NK-92 (cell line): ENCODE measurements around the gene SLC6A17.

Experiments
- DNase-seq: peaks from one replicate; lab custom pipeline; 2025; ENCODE audit not compliant: unreplicated experiment; lab: John Stamatoyannopoulos, UW

Gene SLC6A17

GRCh38 chr1:110218137-110218536 lies 67.8 kb downstream of the SLC6A17 start:
- no peak for DNase-seq

DNA sequence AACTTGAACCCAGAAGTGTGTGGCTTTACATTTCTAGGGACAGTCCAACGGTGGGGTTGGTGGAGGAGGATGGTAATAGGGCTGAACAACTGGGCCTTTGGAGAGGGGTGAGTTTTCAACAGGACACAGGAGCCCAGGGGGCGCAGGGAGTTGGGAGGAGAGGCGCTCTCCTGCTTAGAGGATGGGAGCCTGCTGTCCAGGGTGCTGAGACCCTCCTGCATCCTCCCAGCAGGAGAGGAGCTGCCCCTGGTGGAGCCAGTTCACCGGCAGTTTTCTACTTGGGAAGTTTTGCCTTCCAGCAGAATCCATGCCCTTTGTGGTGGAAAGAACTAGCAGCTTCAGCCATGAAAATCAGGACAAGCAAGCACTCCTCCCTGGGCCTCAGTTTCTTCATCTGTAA lies 68.4 kb downstream of the SLC6A17 start:
- DNase-seq = no peak

DNA sequence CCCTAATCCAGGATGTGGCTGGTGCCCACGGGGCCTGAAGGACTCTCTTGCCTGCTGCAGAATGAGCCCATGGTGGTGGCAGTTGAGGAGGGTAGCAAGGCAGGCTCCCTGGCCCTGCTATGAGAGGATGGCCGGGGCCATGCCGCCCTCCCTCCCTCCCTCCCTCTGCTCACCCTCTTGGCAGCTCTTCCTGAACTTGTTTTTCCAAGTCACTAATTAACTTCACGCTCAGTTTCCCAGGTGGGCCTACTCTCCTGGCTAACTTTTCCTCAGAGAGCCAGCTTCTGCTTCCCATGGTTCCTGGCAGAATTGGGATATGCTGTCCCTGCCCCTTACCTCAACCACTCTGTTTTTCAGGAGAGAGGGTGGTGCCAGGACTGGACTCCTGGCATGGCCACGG lies 70.0 kb downstream of the SLC6A17 start:
- no peak for DNase-seq

DNA sequence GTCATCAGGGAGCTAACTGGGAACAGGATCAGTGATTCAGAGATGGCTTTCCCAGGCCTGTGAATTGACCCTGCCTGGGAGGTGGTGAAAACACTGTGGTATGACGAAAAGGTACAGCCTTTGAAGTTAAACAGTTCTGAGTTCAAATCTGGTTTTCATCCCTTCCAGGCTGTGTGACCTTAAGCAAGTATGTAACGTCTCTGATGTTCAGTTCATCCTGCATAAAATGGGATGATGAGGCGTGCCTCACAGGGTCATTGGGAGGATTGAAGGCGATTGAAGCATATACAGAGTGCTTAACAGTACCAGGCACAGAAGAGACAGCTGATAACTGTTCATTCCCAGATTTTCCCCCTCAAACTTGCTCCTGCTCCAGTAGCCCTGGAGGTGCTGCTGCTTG lies 70.8 kb downstream of the SLC6A17 start:
- DNase-seq = no peak

GRCh38 chr1:110223127-110223526 lies 72.8 kb downstream of the SLC6A17 start:
- DNase-seq = no peak

- DNase-seq = no peak
These were observed 73.3 kb downstream of the SLC6A17 start for GRCh38 chr1:110223581-110223980.

GRCh38 chr1:110224240-110224995 lies 74.1 kb downstream of the SLC6A17 start:
- DNase-seq = no peak

GRCh38 chr1:110225212-110225611 lies 74.9 kb downstream of the SLC6A17 start:
- no peak for DNase-seq

GRCh38 chr1:110225756-110226404 lies 75.6 kb downstream of the SLC6A17 start:
- DNase-seq = no peak

GRCh38 chr1:110227774-110228173 lies 77.5 kb downstream of the SLC6A17 start:
- DNase-seq = no peak

DNA sequence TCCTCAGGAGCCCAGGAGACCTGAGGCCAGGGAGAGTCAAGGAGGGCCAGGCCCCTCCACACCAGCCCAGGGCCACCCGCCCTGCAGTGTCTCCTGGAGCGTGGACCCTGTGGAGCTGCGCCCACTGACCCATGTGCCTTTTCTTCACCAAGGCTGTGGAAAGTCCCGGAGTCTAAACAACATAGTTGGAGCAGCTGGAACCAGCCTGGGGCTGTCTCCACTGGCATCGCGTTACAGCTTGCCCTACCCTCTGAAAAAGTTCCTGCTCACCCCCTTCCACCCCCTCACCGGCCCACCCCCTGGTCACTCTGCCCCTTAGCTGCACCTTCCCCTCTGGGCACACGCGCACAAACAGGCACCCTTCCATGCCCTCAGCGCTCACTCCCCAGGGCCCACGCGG lies 78.1 kb downstream of the SLC6A17 start:
- DNase-seq = no peak

- DNase-seq = no peak
These were observed 78.6 kb downstream of the SLC6A17 start for GRCh38 chr1:110228869-110229268.

DNA sequence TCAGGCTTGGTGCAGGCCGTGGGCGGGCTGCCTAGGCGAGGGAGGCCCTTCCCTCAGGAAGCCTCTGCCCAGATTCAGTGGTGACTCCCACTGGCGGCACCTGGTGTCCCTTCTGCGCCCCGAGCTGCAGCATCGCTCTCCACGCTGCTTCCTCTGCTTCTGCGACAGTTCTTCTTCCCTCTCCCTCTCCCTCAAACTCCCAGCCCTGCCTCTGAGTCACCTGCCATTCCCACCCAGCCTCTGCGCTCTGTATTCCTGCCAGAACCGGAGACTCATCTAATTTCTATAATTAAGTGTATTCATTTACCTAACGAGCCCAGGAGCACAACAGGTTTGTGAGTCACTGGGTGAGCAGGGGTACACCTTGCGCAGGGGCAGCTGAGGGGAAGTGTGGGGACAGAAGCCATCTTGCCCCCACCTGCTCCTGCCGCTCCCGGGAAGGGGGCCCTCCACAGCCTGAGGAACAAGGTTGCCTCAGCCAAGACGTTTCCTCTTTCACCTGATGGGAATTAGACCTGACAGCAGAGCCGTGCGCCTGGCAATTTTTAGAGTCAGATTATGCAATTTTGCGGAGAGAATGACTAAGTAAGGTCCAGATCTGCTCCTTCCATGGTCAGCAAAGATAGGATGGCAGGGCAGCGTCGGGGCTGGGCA lies 79.2 kb downstream of the SLC6A17 start:
- DNase-seq = no peak

DNA sequence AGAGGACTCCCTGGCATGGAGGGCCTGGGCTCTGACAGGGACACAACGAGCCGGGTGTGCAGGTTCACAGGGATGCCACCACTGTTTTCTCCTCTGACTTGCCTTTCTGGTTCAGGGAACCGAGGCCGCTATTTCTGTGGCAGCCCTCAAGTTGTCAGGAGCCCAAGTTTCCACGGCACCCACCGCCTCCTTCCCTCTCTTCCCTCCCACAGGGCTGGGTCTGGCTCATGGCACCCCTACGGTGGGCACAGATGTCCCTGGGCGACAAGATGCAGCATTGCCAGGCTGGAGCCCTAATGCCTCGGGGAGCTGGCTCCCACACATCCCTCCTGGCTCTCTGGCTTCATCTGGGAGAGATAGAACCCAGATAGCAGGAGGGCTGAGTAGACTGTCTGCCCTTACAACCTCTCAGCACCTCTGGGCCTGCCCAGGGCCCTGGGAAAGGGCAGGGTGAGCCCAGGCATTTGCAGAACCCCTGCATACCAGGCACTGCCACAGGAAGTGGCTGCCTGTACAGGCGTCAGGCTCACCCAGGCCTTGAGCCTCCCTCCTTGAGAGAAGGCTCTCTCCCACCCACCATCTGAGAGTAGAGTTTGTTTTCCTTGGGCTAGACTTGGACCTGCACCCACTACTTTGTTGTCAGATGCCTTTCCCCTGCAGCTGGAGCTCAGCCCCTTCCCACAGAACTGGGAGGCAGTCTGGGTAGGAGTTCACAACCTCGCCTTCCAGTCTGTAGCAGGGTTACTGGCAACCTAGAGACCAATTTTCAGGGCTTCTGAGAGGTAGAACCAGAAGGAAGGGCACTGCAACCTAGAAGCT lies 80.3 kb downstream of the SLC6A17 start:
- no peak for DNase-seq

GRCh38 chr1:110233861-110234260 lies 83.6 kb downstream of the SLC6A17 start:
- DNase-seq = no peak

- no peak for DNase-seq
These were observed 84.4 kb downstream of the SLC6A17 start for GRCh38 chr1:110234691-110235090.

- no peak for DNase-seq
These were observed 85.0 kb downstream of the SLC6A17 start for GRCh38 chr1:110235181-110235833.

- no peak for DNase-seq
These were observed 85.8 kb downstream of the SLC6A17 start for GRCh38 chr1:110235834-110236682.

DNA sequence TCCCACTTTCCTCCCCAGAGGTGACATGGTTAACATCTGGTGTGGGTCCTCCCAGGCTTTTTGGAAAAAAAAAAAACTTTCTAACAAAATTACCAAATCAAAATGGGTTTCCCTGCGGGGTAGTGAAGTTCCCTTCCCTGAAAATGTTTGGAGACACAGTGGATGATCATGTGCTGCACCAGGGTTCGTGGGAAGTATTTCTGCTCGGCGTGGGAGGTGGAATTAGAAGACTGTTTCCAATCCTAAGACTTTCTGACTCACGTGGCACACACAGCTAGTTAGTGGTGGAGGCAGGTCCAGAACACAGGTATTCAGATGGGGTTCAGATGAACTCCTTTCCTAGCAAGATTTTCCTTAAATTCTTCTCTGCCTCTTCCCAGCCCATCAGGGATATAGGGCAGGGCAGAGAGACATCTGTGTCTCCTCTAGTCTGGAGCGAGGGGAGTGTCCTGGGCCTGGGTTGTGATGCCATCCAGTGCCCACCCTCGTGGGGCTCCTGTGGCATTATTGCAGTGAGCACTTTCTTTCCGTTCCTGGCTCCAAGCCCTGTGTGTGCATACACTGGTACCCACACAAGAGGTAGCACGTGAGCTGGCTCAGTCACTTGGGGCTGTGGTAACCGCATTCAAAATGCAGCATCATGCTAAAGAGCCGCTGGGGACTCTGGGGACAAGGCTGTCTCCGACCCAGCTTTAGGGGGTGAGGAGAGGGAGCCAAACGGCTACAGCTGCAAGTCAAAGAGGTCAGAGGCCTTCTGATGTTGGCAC lies 87.3 kb downstream of the SLC6A17 start:
- no peak for DNase-seq
